ENCODE results near the gene C18orf54. TPM values are rescaled to one million over a fixed set of nuclear protein-coding genes. Genes with fewer than 3 reads are reported as not detected.
"Not testable (repeated sequence)": the region's sequence is repeated elsewhere in the genome, so short reads cannot be mapped to it uniquely, and the experiment has no call there.

The C18orf54 gene
- total RNA-seq: 8.9 and 10.0 TPM in 2 replicates

GRCh38 chr18:54357660-54358494, at the start of gene C18orf54, which contains the start of gene STARD6:
Gene C18orf54, plus strand, starts transcription at chr18:54357906. Its CDS starts 2,667 bp downstream, at chr18:54360573.
Gene STARD6, minus strand, starts transcription at chr18:54357858. Its CDS starts 3,285 bp downstream, at chr18:54354573.
- intact Hi-C loops (cut with micrococcal nuclease): loop anchor here (1.0 to 10.0 kb wide), 7 partner anchors 35 to 1227 kb away; partner anchors contain the start of genes MBD2, POLI and TCF4

GRCh38 chr18:54309564-54309963, 48.1 kb upstream of the C18orf54 start:
- intact Hi-C loops (cut with micrococcal nuclease): not testable (repeated sequence)

- intact Hi-C loops (cut with micrococcal nuclease): no loop called here
Observed at GRCh38 chr18:54316071-54316820, 41.5 kb upstream of the C18orf54 start.

- intact Hi-C loops (cut with micrococcal nuclease): no loop called here
Observed at GRCh38 chr18:54323561-54323960, 34.1 kb upstream of the C18orf54 start.

GRCh38 chr18:54323970-54324369, 33.7 kb upstream of the C18orf54 start:
- intact Hi-C loops (cut with micrococcal nuclease): no loop called here

- intact Hi-C loops (cut with micrococcal nuclease): no loop called here
Observed at GRCh38 chr18:54327818-54328217, 29.9 kb upstream of the C18orf54 start.

GRCh38 chr18:54329787-54330186, 27.9 kb upstream of the C18orf54 start:
- intact Hi-C loops (cut with micrococcal nuclease): no loop called here

GRCh38 chr18:54330768-54331548, 26.7 kb upstream of the C18orf54 start:
- intact Hi-C loops (cut with micrococcal nuclease): no loop called here

GRCh38 chr18:54335638-54336173, 22.0 kb upstream of the C18orf54 start:
- intact Hi-C loops (cut with micrococcal nuclease): no loop called here

- intact Hi-C loops (cut with micrococcal nuclease): no loop called here
Observed at GRCh38 chr18:54338230-54338629, 19.5 kb upstream of the C18orf54 start.

- intact Hi-C loops (cut with micrococcal nuclease): loop anchor here (10.0 kb wide), 2 partner anchors 206 to 1234 kb away; partner anchors contain the start of gene TCF4
Observed at GRCh38 chr18:54351186-54351585, 6.5 kb upstream of the C18orf54 start.

GRCh38 chr18:54357082-54357659, 535 bp upstream of the C18orf54 start:
- intact Hi-C loops (cut with micrococcal nuclease): loop anchor here (1.0 to 10.0 kb wide), 7 partner anchors 36 to 1228 kb away; partner anchors contain the start of genes MBD2, POLI and TCF4

GRCh38 chr18:54358495-54359040, 862 bp downstream of the C18orf54 start:
- intact Hi-C loops (cut with micrococcal nuclease): loop anchor here (5.0 to 10.0 kb wide), 3 partner anchors 71 to 1226 kb away; partner anchors contain the start of gene TCF4

GRCh38 chr18:54359233-54359632, 1.5 kb downstream of the C18orf54 start:
- intact Hi-C loops (cut with micrococcal nuclease): loop anchor here (5.0 to 10.0 kb wide), 3 partner anchors 72 to 1226 kb away; partner anchors contain the start of gene TCF4

GRCh38 chr18:54360406-54360805, 2.7 kb downstream of the C18orf54 start:
- intact Hi-C loops (cut with micrococcal nuclease): no loop called here

GRCh38 chr18:54378057-54378456, 20.4 kb downstream of the C18orf54 start:
- intact Hi-C loops (cut with micrococcal nuclease): no loop called here

GRCh38 chr18:54381640-54382039, 23.9 kb downstream of the C18orf54 start:
- intact Hi-C loops (cut with micrococcal nuclease): no loop called here

GRCh38 chr18:54382076-54382475, 24.4 kb downstream of the C18orf54 start:
- intact Hi-C loops (cut with micrococcal nuclease): no loop called here

GRCh38 chr18:54382733-54383252, 25.1 kb downstream of the C18orf54 start:
- intact Hi-C loops (cut with micrococcal nuclease): no loop called here

- intact Hi-C loops (cut with micrococcal nuclease): no loop called here
Observed at GRCh38 chr18:54386043-54386442, 28.3 kb downstream of the C18orf54 start.

Data from T-helper 2 cell treated with Interferon-gamma antibody and Interleukin-4, amounts not matched to agents 100 ng/mL and 5 ng/mL, for 36 hours (primary cell).